Measurements from ENCODE around the gene ZNF511.
A peak's percentile ranks its signal among the peaks of the same experiment; 100 is the strongest.

The ZNF511 gene

GRCh38 chr10:133277993-133278576 lies 30.6 kb upstream of the ZNF511 start:
- POLR2A ChIA-PET = interaction anchor here (0.6 kb wide), 1 partner anchor 95 kb away, joined by 4 read pairs; the partner anchor contains the start of gene ECHS1
- TF ChIP-seq, protein P1, sequence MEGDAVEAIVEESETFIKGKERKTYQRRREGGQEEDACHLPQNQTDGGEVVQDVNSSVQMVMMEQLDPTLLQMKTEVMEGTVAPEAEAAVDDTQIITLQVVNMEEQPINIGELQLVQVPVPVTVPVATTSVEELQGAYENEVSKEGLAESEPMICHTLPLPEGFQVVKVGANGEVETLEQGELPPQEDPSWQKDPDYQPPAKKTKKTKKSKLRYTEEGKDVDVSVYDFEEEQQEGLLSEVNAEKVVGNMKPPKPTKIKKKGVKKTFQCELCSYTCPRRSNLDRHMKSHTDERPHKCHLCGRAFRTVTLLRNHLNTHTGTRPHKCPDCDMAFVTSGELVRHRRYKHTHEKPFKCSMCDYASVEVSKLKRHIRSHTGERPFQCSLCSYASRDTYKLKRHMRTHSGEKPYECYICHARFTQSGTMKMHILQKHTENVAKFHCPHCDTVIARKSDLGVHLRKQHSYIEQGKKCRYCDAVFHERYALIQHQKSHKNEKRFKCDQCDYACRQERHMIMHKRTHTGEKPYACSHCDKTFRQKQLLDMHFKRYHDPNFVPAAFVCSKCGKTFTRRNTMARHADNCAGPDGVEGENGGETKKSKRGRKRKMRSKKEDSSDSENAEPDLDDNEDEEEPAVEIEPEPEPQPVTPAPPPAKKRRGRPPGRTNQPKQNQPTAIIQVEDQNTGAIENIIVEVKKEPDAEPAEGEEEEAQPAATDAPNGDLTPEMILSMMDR (IDR thresholded peaks at IDR 0.05; ENCODE audit: control extremely low read depth, extremely low read depth, low read depth, missing control alignments) = no peak
- DNase-seq (ENCODE audit: extremely low spot score) = no peak
- CTCF ChIA-PET = interaction anchor here (0.9 to 5.6 kb wide), 6 partner anchors 10 to 52 kb away, joined by 3 to 28 read pairs (median 4); no protein-coding TSS in a partner anchor

GRCh38 chr10:133278577-133279265 lies 30.0 kb upstream of the ZNF511 start:
- TF ChIP-seq, protein P1 (IDR thresholded peaks at IDR 0.05; ENCODE audit: control extremely low read depth, extremely low read depth, low read depth, missing control alignments) = no peak
- CTCF ChIA-PET = interaction anchor here (0.9 to 5.6 kb wide), 8 partner anchors 10 to 624 kb away, joined by 3 to 28 read pairs (median 4); no protein-coding TSS in a partner anchor
- POLR2A ChIA-PET = interaction anchor here (0.6 kb wide), 1 partner anchor 95 kb away, joined by 4 read pairs; the partner anchor contains the start of gene ECHS1
- DNase-seq (ENCODE audit: extremely low spot score) = peak; percentile 78

DNA sequence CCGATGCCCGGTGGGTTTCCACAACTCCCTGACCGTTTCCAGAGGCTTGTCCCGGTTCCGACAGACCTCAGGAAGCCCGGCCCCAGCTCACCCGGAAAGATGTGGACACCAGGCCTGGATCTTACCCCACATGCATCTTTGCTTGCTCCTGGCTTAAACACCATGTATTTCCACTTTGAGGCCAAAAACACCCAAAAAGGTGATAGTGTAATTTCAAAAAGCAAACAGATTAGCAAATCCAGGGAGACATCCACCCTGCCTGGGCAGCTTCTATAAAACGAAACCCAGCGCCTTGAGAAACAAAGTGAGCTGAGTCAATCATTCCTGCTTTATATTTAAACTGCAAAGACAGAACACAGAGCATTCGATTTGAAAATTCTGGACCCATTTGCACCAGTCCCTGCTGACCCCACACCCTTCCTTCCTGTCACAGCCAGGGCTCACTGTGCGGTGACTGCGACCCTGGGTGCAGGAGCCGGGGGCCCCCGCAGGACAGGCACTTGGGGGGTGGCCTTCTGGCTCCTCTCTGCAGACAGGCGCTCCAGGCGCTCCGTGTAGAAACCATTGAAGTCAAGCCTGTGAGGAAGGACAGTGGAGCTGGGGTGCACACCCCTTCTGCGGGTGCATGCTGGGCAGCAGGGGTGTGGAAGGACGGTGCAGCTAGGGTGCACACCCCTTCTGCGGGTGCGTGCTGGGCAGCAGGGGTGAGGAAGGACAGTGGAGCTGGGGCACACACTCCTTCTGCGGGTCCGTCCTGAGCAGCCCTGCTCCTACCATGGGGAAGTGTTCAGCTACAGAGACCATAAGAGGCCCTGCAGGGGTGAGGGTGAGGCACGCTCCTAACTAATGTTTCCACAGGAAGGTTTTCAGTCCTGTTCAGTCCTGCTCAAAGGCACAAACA lies 29.1 kb upstream of the ZNF511 start:
- POLR2A ChIA-PET = no interaction called here
- CTCF ChIA-PET = interaction anchor here (1.0 to 5.6 kb wide), 5 partner anchors 24 to 625 kb away, joined by 3 to 28 read pairs (median 4); no protein-coding TSS in a partner anchor

DNA sequence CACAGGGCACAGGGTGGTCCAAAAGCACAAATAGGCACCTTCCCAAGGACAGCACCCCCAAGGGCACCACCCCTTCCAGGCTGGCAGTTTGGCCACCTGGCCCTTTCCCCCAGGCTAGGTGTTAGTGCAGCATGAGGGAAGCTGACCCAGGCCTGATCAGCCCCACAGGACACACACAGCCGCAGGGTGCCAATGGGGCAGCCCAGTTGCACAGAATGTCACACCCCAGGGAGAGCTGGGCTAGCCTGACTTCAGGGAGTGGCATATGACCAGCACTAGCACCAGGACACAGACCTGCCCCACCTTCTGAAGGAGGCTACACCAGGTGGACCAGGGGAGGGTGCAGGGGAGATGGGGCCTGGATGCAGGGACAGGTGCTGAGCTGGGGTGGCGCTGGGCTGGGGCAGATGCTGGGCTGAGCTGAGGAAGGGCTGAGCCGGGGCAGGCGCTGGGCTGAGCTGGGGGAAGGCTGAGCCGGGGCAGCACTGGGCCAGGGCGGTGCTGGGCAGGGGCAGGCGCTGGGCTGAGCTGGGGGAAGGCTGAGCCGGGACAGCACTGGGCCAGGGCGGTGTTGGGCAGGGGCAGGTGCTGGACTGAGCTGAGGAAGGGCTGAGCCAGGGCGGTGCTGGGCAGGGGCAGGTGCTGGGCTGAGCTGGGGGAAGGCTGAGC lies 28.2 kb upstream of the ZNF511 start:
- ChIA-PET CTCF (interaction anchor here (1.5 to 5.6 kb wide), 3 partner anchors 26 to 49 kb away, joined by 4 to 28 read pairs (median 6); no protein-coding TSS in a partner anchor), POLR2A (no interaction called here)

More for the DNA sequence above, 29.1 kb upstream of the ZNF511 start:
- DNase-seq (ENCODE audit: extremely low spot score) = no peak
- TF ChIP-seq, protein P1 (IDR thresholded peaks at IDR 0.05; ENCODE audit: control extremely low read depth, extremely low read depth, low read depth, missing control alignments) = no peak

GRCh38 chr10:133281084-133281483 lies 27.6 kb upstream of the ZNF511 start:
- no peak for DNase-seq (ENCODE audit: extremely low spot score)
- POLR2A ChIA-PET = no interaction called here

More for the DNA sequence above, 28.2 kb upstream of the ZNF511 start:
- no peak for DNase-seq (ENCODE audit: extremely low spot score)
- TF ChIP-seq, protein P1 (IDR thresholded peaks at IDR 0.05; ENCODE audit: control extremely low read depth, extremely low read depth, low read depth, missing control alignments) = no peak

More at GRCh38 chr10:133281084-133281483, 27.6 kb upstream of the ZNF511 start:
- TF ChIP-seq, protein P1 (IDR thresholded peaks at IDR 0.05; ENCODE audit: control extremely low read depth, extremely low read depth, low read depth, missing control alignments) = no peak
- CTCF ChIA-PET = interaction anchor here (1.6 to 5.6 kb wide), 3 partner anchors 23 to 48 kb away, joined by 4 to 28 read pairs (median 6); no protein-coding TSS in a partner anchor
